Thyroid gland (tissue), 4 donors: ENCODE results near the gene TTN. TPM values are rescaled to one million over a fixed set of nuclear protein-coding genes. Genes with fewer than 3 reads are reported as not detected.

Source experiments
- DNase-seq, 2 donors: peaks; one replicate each; pipeline ENCODE4 v3.0.0-alpha.2; 2019
- H3K27ac ChIP-seq, 3 donors: fragments of 200-600 bp; sonication (generic); 1 replicate in 2 of 3; 2 replicates in 1 of 3; pipeline ENCODE4 v1.5.1; 2016 to 2019; ENCODE audit warnings: mild to moderate bottlenecking in 1 of 3, moderate library complexity in 1 of 3
- H3K27me3 ChIP-seq: fragments of 200-600 bp; sonication (generic); one replicate; pipeline ENCODE4 v1.5.1; 2019
- H3K36me3 ChIP-seq, 2 donors: fragments of 200-600 bp; sonication (generic); one replicate each; pipeline ENCODE4 v1.5.1; 2016 to 2019
- H3K4me1 ChIP-seq, 2 donors: fragments of 200-600 bp; sonication (generic); one replicate each; pipeline ENCODE4 v1.5.1; 2017 to 2019
- H3K4me3 ChIP-seq, 3 donors: fragments of 200-600 bp; sonication (generic); replicated peaks in 1 of 3; 1 replicate in 2 of 3; 2 replicates in 1 of 3; pipeline ENCODE4 v1.5.1; 2016; ENCODE audit warnings: mild to moderate bottlenecking in 1 of 3
- H3K9me3 ChIP-seq: fragments of 200-600 bp; sonication (generic); one replicate; pipeline ENCODE4 v1.5.1; 2017
- CTCF ChIP-seq, 6 experiments: fragments of 200-600 bp in 3 of 6; fragments of 450-650 bp in 3 of 6; sonication (generic) in 3 of 6; IDR thresholded peaks; one replicate each; pipeline ENCODE4 v1.5.1; 2016 to 2019; ENCODE audit warnings: antibody characterized with exemption in 6 of 6, mild to moderate bottlenecking in 2 of 6, inconsistent platforms in 1 of 6, moderate library complexity in 1 of 6
- POLR2A ChIP-seq, 2 donors: fragments of 450-650 bp; IDR thresholded peaks; one replicate each; pipeline ENCODE4 v1.6.1; 2017; ENCODE audit warnings: antibody characterized with exemption in 2 of 2, mild to moderate bottlenecking in 2 of 2, moderate library complexity in 1 of 2
- WGBS, 2 donors: methylation state at CpG; one replicate each; pipeline ENCODE4 v1.1.5; 2017; 5-methylcytosine and 5-hydroxymethylcytosine counted together
- intact Hi-C: fragments of 100-400 bp; cut with DNase I; formaldehyde crosslinking; loops from one replicate; pipeline ENCODE4 v1.15.1; 2023
- total RNA-seq, 4 donors: library from RNA; depleted of rRNA; stranded (reverse); fragments of >200 nt; gene quantifications; one replicate each; pipeline ENCODE4 v1.2.3, GENCODE V29; 2016

The TTN gene
- total RNA-seq, 4 donors from 2014 or later: 6.3 to 11.3 (median 10.3) TPM

GRCh38 chr2:178644919-178645318 lies 162.3 kb downstream of the TTN start:
- no peak for DNase-seq
- no peaks in the 10 kb centered on the region for H3K4me1 ChIP-seq
- H3K36me3 ChIP-seq: no peaks in the 10 kb centered on the region
- WGBS, 2 donors: 88 to 93% methylated on average over 1 of the region's 1 CpG
- no peaks in the 10 kb centered on the region for H3K27me3 ChIP-seq
- H3K9me3 ChIP-seq: no peaks in the 10 kb centered on the region
- TF ChIP-seq CTCF (IDR thresholded peaks at IDR 0.05) (no peak), POLR2A (IDR thresholded peaks at IDR 0.05) (no peak)
- no peak overlapping the region for H3K27ac ChIP-seq
- intact Hi-C loops: no loop called here
- H3K4me3 ChIP-seq: no peak overlapping the region

GRCh38 chr2:178641498-178641897 lies 165.7 kb downstream of the TTN start:
- no peak for DNase-seq
- Histone ChIP-seq H3K4me1 (no peaks in the 10 kb centered on the region), H3K36me3 (no peaks in the 10 kb centered on the region), H3K27me3 (no peaks in the 10 kb centered on the region), H3K9me3 (no peaks in the 10 kb centered on the region), H3K4me3 (no peak overlapping the region), H3K27ac (no peak overlapping the region)
- TF ChIP-seq POLR2A (IDR thresholded peaks at IDR 0.05): no peak
- no peak for TF ChIP-seq CTCF (IDR thresholded peaks at IDR 0.05)
- intact Hi-C loops: no loop called here
- 33 to 40% methylated on average over 1 of the region's 1 CpG for WGBS, 2 donors

- Histone ChIP-seq H3K27ac (no peak overlapping the region), H3K36me3 (no peaks in the 10 kb centered on the region), H3K9me3 (no peaks in the 10 kb centered on the region), H3K27me3 (no peaks in the 10 kb centered on the region), H3K4me3 (no peak overlapping the region), H3K4me1 (no peaks in the 10 kb centered on the region)
- no peak for TF ChIP-seq CTCF (IDR thresholded peaks at IDR 0.05)
- TF ChIP-seq POLR2A (IDR thresholded peaks at IDR 0.05): no peak
- intact Hi-C loops: no loop called here
- 94 to 98% methylated on average over 11 of the region's 11 CpGs for WGBS, 2 donors
- DNase-seq: no peak
Observed at GRCh38 chr2:178635897-178636296, 171.3 kb downstream of the TTN start.

GRCh38 chr2:178632729-178633128 lies 174.5 kb downstream of the TTN start:
- TF ChIP-seq POLR2A (IDR thresholded peaks at IDR 0.05) (no peak), CTCF (IDR thresholded peaks at IDR 0.05) (no peak)
- WGBS, 2 donors: 55 to 67% methylated on average over 3 of the region's 3 CpGs
- intact Hi-C loops: no loop called here
- H3K27me3 ChIP-seq: no peaks in the 10 kb centered on the region
- DNase-seq: no peak
- no peak overlapping the region for H3K4me3 ChIP-seq
- H3K9me3 ChIP-seq: no peaks in the 10 kb centered on the region
- H3K36me3 ChIP-seq: no peaks in the 10 kb centered on the region
- peaks cover 4 to 5% of the 10 kb centered on the region in 2 donors for H3K4me1 ChIP-seq
- no peak overlapping the region for H3K27ac ChIP-seq

- no peak for DNase-seq
- H3K36me3 ChIP-seq: no peaks in the 10 kb centered on the region
- WGBS, 2 donors: 93 to 94% methylated on average over 5 of the region's 5 CpGs
- H3K4me3 ChIP-seq: no peak overlapping the region
- no peaks in the 10 kb centered on the region for H3K27me3 ChIP-seq
- TF ChIP-seq POLR2A (IDR thresholded peaks at IDR 0.05) (no peak), CTCF (IDR thresholded peaks at IDR 0.05) (no peak)
- H3K27ac ChIP-seq: no peak overlapping the region
- no peaks in the 10 kb centered on the region for H3K9me3 ChIP-seq
- intact Hi-C loops: no loop called here
- peaks cover 4 to 5% of the 10 kb centered on the region in 2 donors for H3K4me1 ChIP-seq
Observed at GRCh38 chr2:178630581-178630980, 176.6 kb downstream of the TTN start.
